Measurements from ENCODE around the gene STK39. TPM values are rescaled to one million over a fixed set of nuclear protein-coding genes. Genes with fewer than 3 reads are reported as not detected.
A peak's percentile ranks its signal among the peaks of the same experiment; 100 is the strongest.
"Not testable (repeated sequence)": the region's sequence is repeated elsewhere in the genome, so short reads cannot be mapped to it uniquely, and the experiment has no call there.

Gene STK39
- total RNA-seq, 4 donors from 2014 or later = 18.4 to 65.0 (median 27.1) TPM

GRCh38 chr2:168127371-168127770, 120.0 kb downstream of the STK39 start:
- ATAC-seq (ENCODE audit: low FRiP score) (no peak), DNase-seq (ENCODE audit: low spot score) (no peak)
- no peak for TF ChIP-seq CTCF (IDR thresholded peaks at IDR 0.05)

- DNase-seq (ENCODE audit: low spot score); ATAC-seq (ENCODE audit: low FRiP score): not testable (repeated sequence)
These were observed 125.2 kb downstream of the STK39 start for GRCh38 chr2:168122210-168122609.

- TF ChIP-seq CTCF (IDR thresholded peaks at IDR 0.05) = no peak
- no peak for ATAC-seq (ENCODE audit: low FRiP score)
These were observed 126.7 kb downstream of the STK39 start for GRCh38 chr2:168120730-168121129.

GRCh38 chr2:168120310-168120709, 127.1 kb downstream of the STK39 start:
- ATAC-seq (ENCODE audit: low FRiP score) = no peak
- DNase-seq (ENCODE audit: low spot score) = no peak
- no peak for TF ChIP-seq CTCF (IDR thresholded peaks at IDR 0.05)

More at GRCh38 chr2:168120730-168121129, 126.7 kb downstream of the STK39 start:
- DNase-seq (ENCODE audit: low spot score) = no peak

GRCh38 chr2:168119515-168120141, 127.8 kb downstream of the STK39 start:
- ATAC-seq (ENCODE audit: low FRiP score) (peak; percentile 55), DNase-seq (ENCODE audit: low spot score) (no peak)
- peak in 1 of 3 donors; percentile 29 for TF ChIP-seq CTCF (IDR thresholded peaks at IDR 0.05)

- peak in 2 of 3 donors; percentile 30 to 31 for TF ChIP-seq CTCF (IDR thresholded peaks at IDR 0.05)
- ATAC-seq (ENCODE audit: low FRiP score) = peak; percentile 57
- DNase-seq (ENCODE audit: low spot score) = no peak
These were observed 128.5 kb downstream of the STK39 start for GRCh38 chr2:168118733-168119514.

- ATAC-seq (ENCODE audit: low FRiP score) = no peak
- TF ChIP-seq CTCF (IDR thresholded peaks at IDR 0.05) = no peak
- DNase-seq (ENCODE audit: low spot score) = no peak
These were observed 130.9 kb downstream of the STK39 start for GRCh38 chr2:168116448-168116847.
